Endothelial cell of umbilical vein (primary cell): ENCODE data around the gene TRIM67. TPM values are rescaled to one million over a fixed set of nuclear protein-coding genes. Genes with fewer than 3 reads are reported as not detected.

Experiments
- BruUV-seq: library from RNA; stranded (reverse); fragments of 400-500 nt; replicated peaks from 2 replicates; lab custom pipeline; 2021; lab: Mats Ljungman, UMichigan
- CTCF ChIA-PET: fragments of 300-600, 350-600 bp; sonication (Branson Sonifier 250); formaldehyde crosslinking; loops from one replicate; lab custom pipeline; 2021; ENCODE audit warnings: antibody characterized with exemption, inconsistent platforms; lab: Charles Lee
- POLR2A ChIA-PET: fragments of 300-600, 350-600 bp; sonication (Branson Sonifier 250); formaldehyde crosslinking; loops from one replicate; lab custom pipeline; 2021; ENCODE audit warnings: antibody characterized with exemption, inconsistent platforms; lab: Charles Lee
- DNase-seq: peaks from one replicate; pipeline ENCODE4 v3.0.0-alpha.2; 2011; ENCODE audit warnings: low read depth, low spot score
- FAIRE-seq: peaks from 2 replicates; lab custom pipeline; 2011; peaks lifted over from hg19 to GRCh38; lab: Jason Lieb, UNC
- H2AFZ ChIP-seq: 2 replicates; pipeline ENCODE4 v1.6.0; 2012; ENCODE audit warnings: low read depth, low read length, control low read depth, inconsistent platforms
- H3K27ac ChIP-seq: 2 replicates; pipeline ENCODE4 v1.5.1; 2011; ENCODE audit warnings: low read depth, mild to moderate bottlenecking, control low read depth, low read length, moderate library complexity; ENCODE audit not compliant: insufficient read depth
- H3K27me3 ChIP-seq, 2 experiments: 2 replicates each; pipeline versions ENCODE4 v1.6.0 to v1.6.1; 2011; ENCODE audit warnings: low read length in 2 of 2, mixed read lengths in 1 of 2; ENCODE audit not compliant: control insufficient read depth in 2 of 2, insufficient read depth in 2 of 2
- H3K36me3 ChIP-seq, 2 experiments: 2 replicates in 1 of 2; 3 replicates in 1 of 2; pipeline ENCODE4 v1.5.1; 2011; ENCODE audit warnings: low read length in 2 of 2, mild to moderate bottlenecking in 1 of 2, moderate library complexity in 1 of 2; ENCODE audit not compliant: control insufficient read depth in 2 of 2, insufficient read depth in 2 of 2; ENCODE audit errors: extremely low read depth in 1 of 2
- H3K4me1 ChIP-seq: 3 replicates; pipeline ENCODE4 v1.5.1; 2011; ENCODE audit warnings: mild to moderate bottlenecking, low read length; ENCODE audit not compliant: control insufficient read depth, insufficient read depth; ENCODE audit errors: extremely low read depth
- H3K4me2 ChIP-seq: 2 replicates; pipeline ENCODE4 v1.6.1; 2011; ENCODE audit warnings: low read length, control low read depth, mixed read lengths; ENCODE audit not compliant: insufficient read depth
- H3K4me3 ChIP-seq, 3 experiments: fragments of 200-600 bp in 1 of 3; sonication (generic), shearing (Covaris generic) in 1 of 3; replicated peaks in 1 of 3; 2 replicates each; pipeline ENCODE4 v1.5.1; 2011 to 2016; ENCODE audit warnings: control low read depth in 3 of 3, low read length in 3 of 3, mild to moderate bottlenecking in 2 of 3, inconsistent platforms in 1 of 3, low read depth in 1 of 3, moderate library complexity in 1 of 3; ENCODE audit not compliant: insufficient read depth in 1 of 3
- H3K79me2 ChIP-seq: 2 replicates; pipeline ENCODE4 v1.6.0; 2012; ENCODE audit warnings: low read length, inconsistent platforms; ENCODE audit not compliant: control insufficient read depth, insufficient read depth
- H3K9ac ChIP-seq: replicated peaks from 2 replicates; pipeline ENCODE3; 2011; ENCODE audit warnings: low read length, control low read depth; ENCODE audit not compliant: insufficient read depth; ENCODE audit errors: extremely low read depth
- H3K9me1 ChIP-seq: replicated peaks from 3 replicates; pipeline ENCODE4 v1.6.0; 2011; ENCODE audit warnings: mild to moderate bottlenecking, low read length; ENCODE audit not compliant: control insufficient read depth, insufficient read depth; ENCODE audit errors: extremely low read depth
- H3K9me3 ChIP-seq: replicated peaks from 2 replicates; pipeline ENCODE4 v1.5.1; 2012; ENCODE audit warnings: low read length, inconsistent platforms; ENCODE audit not compliant: control insufficient read depth, insufficient read depth
- H4K20me1 ChIP-seq: replicated peaks from 2 replicates; pipeline ENCODE3; 2011; ENCODE audit warnings: mild to moderate bottlenecking, low read length; ENCODE audit not compliant: control insufficient read depth, insufficient read depth; ENCODE audit errors: extremely low read depth
- CTCF ChIP-seq, 2 donors: IDR thresholded peaks; 1 replicate in 1 of 2; 2 replicates in 1 of 2; pipeline ENCODE4 v1.5.1; 2011; ENCODE audit warnings: low read length in 2 of 2, mild to moderate bottlenecking in 2 of 2, moderate library complexity in 2 of 2, control low read depth in 1 of 2, inconsistent platforms in 1 of 2, low read depth in 1 of 2; ENCODE audit not compliant: insufficient read depth in 1 of 2; ENCODE audit errors: extremely low read depth in 1 of 2
- EZH2 ChIP-seq: IDR thresholded peaks from 2 replicates; pipeline ENCODE4 v1.6.1; 2012; ENCODE audit warnings: borderline replicate concordance, low read depth, mild to moderate bottlenecking, moderate library complexity, low read length, inconsistent platforms; ENCODE audit not compliant: severe bottlenecking
- FOS ChIP-seq: IDR thresholded peaks from 2 replicates; pipeline ENCODE4 v1.6.1; 2011; ENCODE audit warnings: mild to moderate bottlenecking, low read length, moderate library complexity, borderline replicate concordance; ENCODE audit not compliant: insufficient read depth
- GATA2 ChIP-seq: IDR thresholded peaks from 2 replicates; pipeline ENCODE4 v1.7.0; 2011; ENCODE audit warnings: low read depth, mild to moderate bottlenecking, moderate library complexity, mixed read lengths, low read length; ENCODE audit not compliant: insufficient read length, insufficient read depth
- JUN ChIP-seq: IDR thresholded peaks from 2 replicates; pipeline ENCODE4 v1.6.1; 2011; ENCODE audit warnings: borderline replicate concordance, low read depth; ENCODE audit not compliant: insufficient read length, insufficient read depth
- MYC ChIP-seq: IDR thresholded peaks from one replicate; pipeline ENCODE4 v1.6.1; 2011; ENCODE audit warnings: mild to moderate bottlenecking, low read depth, low read length
- POLR2A ChIP-seq: IDR thresholded peaks from 2 replicates; pipeline ENCODE4 v1.6.1; 2012; ENCODE audit warnings: low read depth, mild to moderate bottlenecking, control low read depth, low read length
- POLR2AphosphoS5 ChIP-seq: IDR thresholded peaks from 2 replicates; pipeline ENCODE4 v1.6.1; 2012; ENCODE audit warnings: low read depth, mild to moderate bottlenecking, control low read depth, low read length, moderate library complexity; ENCODE audit not compliant: insufficient read depth
- dilution Hi-C: fragments of 300-500 bp; cut with MboI; formaldehyde crosslinking; loops from one replicate; pipeline ENCODE4 v1.15.0; 2019; ENCODE audit warnings: low sequenced_read_pairs; ENCODE audit not compliant: extremely low pct_ligation_motif_present
- intact Hi-C: fragments of 100-400 bp; cut with micrococcal nuclease; formaldehyde crosslinking; loops from one replicate; pipeline ENCODE4 v1.10.0; 2022
- polyA plus RNA-seq, 4 experiments: library from polyadenylated mRNA; depleted of rRNA in 3 of 4; stranded (reverse) in 3 of 4; unstranded in 1 of 4; fragments of >200 nt; gene quantifications; 2 replicates each; pipeline versions ENCODE4 v1.2.1 to v1.2.3, GENCODE V29; 2011 to 2012; ENCODE audit warnings: missing spikeins in 1 of 4
- total RNA-seq: library from RNA; stranded (reverse); gene quantifications from 2 replicates; pipeline ENCODE4 v1.2.3, GENCODE V29; 2021
- TF ChIP-seq, protein P1 (sequence below): IDR thresholded peaks from 2 replicates; pipeline ENCODE4 v1.6.1; 2011; ENCODE audit not compliant: insufficient read depth, insufficient read length

Gene TRIM67
- total and polyA plus RNA-seq, 2 donors (not counting 3 experiments of a cell fraction or from before 2014, with no cell fraction given), result not detected

DNA sequence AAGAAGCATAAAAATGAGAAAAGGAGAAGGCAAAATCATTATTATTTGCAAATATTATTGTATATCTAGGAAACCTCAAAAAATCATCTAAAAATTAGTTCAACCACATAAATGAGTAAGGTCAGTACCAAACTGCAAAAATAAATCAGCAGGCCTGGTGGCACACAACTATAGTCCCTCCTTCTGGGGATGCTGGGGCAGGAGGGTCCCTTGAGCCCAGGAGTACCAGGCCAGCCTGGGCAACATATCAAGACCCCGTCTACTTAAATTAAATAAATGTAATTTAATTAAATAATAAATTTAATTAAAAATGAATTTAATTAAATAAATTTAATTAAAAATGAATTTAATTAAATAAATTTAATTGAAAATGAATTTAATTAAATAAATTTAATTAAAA, 40.3 kb upstream of the TRIM67 start:
- Histone ChIP-seq H3K79me2 (no peaks in the 10 kb centered on the region), H3K4me3 (no peak overlapping the region), H3K27ac (no peak overlapping the region), H3K9me3 (no peaks in the 10 kb centered on the region), H3K36me3 (no peaks in the 10 kb centered on the region), H3K9me1 (no peaks in the 10 kb centered on the region), H2AFZ (no peak overlapping the region), H3K27me3 (peaks cover 2 to 3% of the 10 kb centered on the region in 2 experiments), H3K4me2 (no peak overlapping the region), H4K20me1 (no peaks in the 10 kb centered on the region), H3K9ac (no peak overlapping the region), H3K4me1 (no peaks in the 10 kb centered on the region)
- no TSS peak for BruUV-seq
- CTCF ChIA-PET, result no interaction called here
- POLR2A ChIA-PET, result no interaction called here
- intact Hi-C loops, result no loop called here
- TF ChIP-seq GATA2, result no peak
- TF ChIP-seq CTCF (IDR thresholded peaks at IDR 0.05; ENCODE audit: extremely low read depth in 1 of 2, insufficient read depth in 1 of 2, low read depth in 1 of 2, low read length in 2 of 2), result no peak
- TF ChIP-seq POLR2A, result no peak
- TF ChIP-seq EZH2, result no peak
- no peak for TF ChIP-seq POLR2AphosphoS5
- TF ChIP-seq, protein P1, sequence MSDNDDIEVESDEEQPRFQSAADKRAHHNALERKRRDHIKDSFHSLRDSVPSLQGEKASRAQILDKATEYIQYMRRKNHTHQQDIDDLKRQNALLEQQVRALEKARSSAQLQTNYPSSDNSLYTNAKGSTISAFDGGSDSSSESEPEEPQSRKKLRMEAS, result no peak
- no peak for TF ChIP-seq MYC
- TF ChIP-seq FOS, result no peak
- no peak for TF ChIP-seq JUN
- DNase-seq (no peak), FAIRE-seq (no peak)
- dilution Hi-C loops, result no loop called here
